K562 (cell line): Measurements from ENCODE around the gene C20orf173. TPM values are rescaled to one million over a fixed set of nuclear protein-coding genes. Genes with fewer than 3 reads are reported as not detected.

Source experiments
- ATAC-seq: fragments of 200-7000 bp; cut with Tn5 transposase; 3 replicates; pipeline ENCODE4 v1.9.1; 2020; ENCODE audit warnings: moderate library complexity
- BruUV-seq: library from RNA; stranded (reverse); fragments of 400-500 nt; replicated peaks from 2 replicates; lab custom pipeline; 2021; lab: Mats Ljungman, UMichigan
- CTCF ChIA-PET: fragments of 300-600 bp; formaldehyde crosslinking; extraction: SDS; loops from one replicate; lab custom pipeline; 2021; ENCODE audit warnings: low intra/inter-chr PET ratio; lab: Yijun Ruan, JAX
- POLR2A ChIA-PET: fragments of 300-600, 350-650 bp; sonication (Branson Sonifier 250); formaldehyde crosslinking; extraction: SDS; loops from one replicate; lab custom pipeline; 2021; ENCODE audit warnings: antibody characterized with exemption, inconsistent platforms; lab: Yijun Ruan, JAX
- DNase-seq, 4 experiments: peaks; one replicate each; pipeline versions ENCODE4 v3.0.0 to v3.0.0-alpha.2; 2011 to 2018; ENCODE audit warnings: low spot score in 3 of 4, mixed read lengths in 3 of 4; ENCODE audit errors: extremely low read depth in 1 of 4
- FAIRE-seq: peaks from 2 replicates; lab custom pipeline; 2011; peaks lifted over from hg19 to GRCh38; lab: Jason Lieb, UNC
- H2AFZ ChIP-seq: 2 replicates; pipeline ENCODE4 v1.6.0; 2011; ENCODE audit warnings: low read depth, low read length, control low read depth, inconsistent platforms
- H3K27ac ChIP-seq: fragments of 200-600 bp; 3 replicates; pipeline ENCODE4 v1.8.0; 2011; ENCODE audit warnings: low read depth, mild to moderate bottlenecking, control low read depth, inconsistent platforms, low read length, moderate library complexity, mixed read lengths; ENCODE audit errors: extremely low read depth
- H3K27me3 ChIP-seq, 2 experiments: fragments of 300-600 bp in 1 of 2; 2 replicates in 1 of 2; 3 replicates in 1 of 2; pipeline versions ENCODE4 v1.6.0 to v1.8.0; 2011; ENCODE audit warnings: inconsistent platforms in 2 of 2, low read length in 2 of 2, mild to moderate bottlenecking in 1 of 2, mixed read lengths in 1 of 2, moderate library complexity in 1 of 2; ENCODE audit not compliant: control insufficient read depth in 2 of 2, insufficient read depth in 2 of 2
- H3K36me3 ChIP-seq: fragments of 300-600 bp; 3 replicates; pipeline ENCODE4 v1.8.0; 2011; ENCODE audit warnings: mild to moderate bottlenecking, low read length, inconsistent platforms; ENCODE audit not compliant: control insufficient read depth, insufficient read depth
- H3K4me1 ChIP-seq, 2 experiments: fragments of 200-600 bp in 1 of 2; replicated peaks in 1 of 2; 2 replicates in 1 of 2; 3 replicates in 1 of 2; pipeline versions ENCODE4 v1.5.1 to v1.8.0; 2011; ENCODE audit warnings: inconsistent platforms in 2 of 2, low read length in 2 of 2, mild to moderate bottlenecking in 1 of 2, mixed read lengths in 1 of 2, moderate library complexity in 1 of 2; ENCODE audit not compliant: control insufficient read depth in 2 of 2, insufficient read depth in 2 of 2
- H3K4me2 ChIP-seq: 2 replicates; pipeline ENCODE4 v1.6.1; 2011; ENCODE audit warnings: low read length, control low read depth, inconsistent platforms, mixed read lengths; ENCODE audit not compliant: insufficient read depth
- H3K4me3 ChIP-seq: fragments of 200-600 bp; sonication (generic), shearing (Covaris generic); 2 replicates; pipeline ENCODE4 v1.5.1; 2016; ENCODE audit warnings: control low read depth, inconsistent platforms
- H3K79me2 ChIP-seq: fragments of 200-600 bp; 3 replicates; pipeline ENCODE4 v1.8.0; 2011; ENCODE audit warnings: low read length, inconsistent platforms; ENCODE audit not compliant: control insufficient read depth, insufficient read depth
- H3K9ac ChIP-seq, 2 experiments: 2 replicates each; pipeline versions ENCODE4 v1.6.0 to v1.6.1; 2011; ENCODE audit warnings: low read depth in 2 of 2, low read length in 2 of 2, control low read depth in 1 of 2, inconsistent platforms in 1 of 2, mild to moderate bottlenecking in 1 of 2, mixed read lengths in 1 of 2; ENCODE audit not compliant: insufficient read depth in 1 of 2
- H3K9me1 ChIP-seq: one replicate; pipeline ENCODE4 v1.6.0; 2011; ENCODE audit warnings: inconsistent platforms, mild to moderate bottlenecking, low read length, moderate library complexity; ENCODE audit not compliant: control insufficient read depth, insufficient read depth
- H3K9me3 ChIP-seq: replicated peaks from 2 replicates; pipeline ENCODE4 v1.5.1; 2011; ENCODE audit warnings: low read depth, low read length, inconsistent platforms; ENCODE audit not compliant: control insufficient read depth, insufficient read depth
- H4K20me1 ChIP-seq: replicated peaks from 2 replicates; pipeline ENCODE4 v1.6.1; 2011; ENCODE audit warnings: low read length, inconsistent platforms, mixed read lengths; ENCODE audit not compliant: control insufficient read depth, insufficient read depth
- ERF ChIP-seq: fragments of 450-650 bp; formaldehyde crosslinking; IDR thresholded peaks from 2 replicates; pipeline ENCODE4 v1.4.0; 2020; ENCODE audit warnings: mild to moderate bottlenecking, mixed read lengths
- FIP1L1 ChIP-seq: fragments of 200-400 bp; formaldehyde crosslinking; IDR thresholded peaks from 2 replicates; pipeline ENCODE4 v1.6.1; 2018; ENCODE audit warnings: mild to moderate bottlenecking, low read depth, low read length; ENCODE audit not compliant: poor library complexity, severe bottlenecking
- GABPB1 ChIP-seq: sonication (generic); formaldehyde crosslinking; IDR thresholded peaks from 2 replicates; pipeline ENCODE4 v1.8.0; 2022; ENCODE audit warnings: mild to moderate bottlenecking, missing genetic modification reagents
- GTF2E2 ChIP-seq: fragments of 200-800 bp; sonication (Bioruptor generic); IDR thresholded peaks from 2 replicates; pipeline ENCODE4 v1.6.1; 2016; ENCODE audit warnings: missing genetic modification characterization, missing compliant biosample characterization
- MAFG ChIP-seq: fragments of 450-650 bp; conservative IDR thresholded peaks from 2 replicates; pipeline ENCODE4 v1.6.1; 2016; ENCODE audit warnings: missing genetic modification characterization, missing compliant biosample characterization
- NR2F6 ChIP-seq: fragments of 450-650 bp; formaldehyde crosslinking; IDR thresholded peaks from 2 replicates; pipeline ENCODE4 v1.4.0; 2020; ENCODE audit warnings: mild to moderate bottlenecking
- POLR2H ChIP-seq: IDR thresholded peaks from 2 replicates; pipeline ENCODE4 v1.6.1; 2016; ENCODE audit warnings: missing genetic modification characterization, low read depth, mild to moderate bottlenecking, control low read depth, missing compliant biosample characterization, moderate library complexity
- SMC3 ChIP-seq: conservative IDR thresholded peaks from 2 replicates; pipeline ENCODE4 v1.6.1; 2011; ENCODE audit warnings: low read depth, low read length, improper control_type of control experiment; ENCODE audit not compliant: insufficient read depth
- SNAPC5 ChIP-seq: fragments of 250-450 bp; sonication (Bioruptor Pico); IDR thresholded peaks from 2 replicates; pipeline ENCODE4 v1.8.0; 2021; ENCODE audit warnings: moderate library complexity, mild to moderate bottlenecking, inconsistent platforms
- TARDBP ChIP-seq: fragments of 450-650 bp; IDR thresholded peaks from 2 replicates; pipeline ENCODE4 v1.6.1; 2016
- TCF7 ChIP-seq: sonication (generic); IDR thresholded peaks from 2 replicates; pipeline ENCODE4 v1.6.1; 2016; ENCODE audit warnings: antibody characterized with exemption, borderline replicate concordance
- THAP7 ChIP-seq: fragments of 250-450 bp; sonication (Bioruptor Pico); IDR thresholded peaks from 2 replicates; pipeline ENCODE4 v1.5.0; 2021
- THRB ChIP-seq: fragments of 450-650 bp; formaldehyde crosslinking; conservative IDR thresholded peaks from 2 replicates; pipeline ENCODE4 v1.4.0; 2022; ENCODE audit warnings: mild to moderate bottlenecking, missing genetic modification characterization
- TSHZ1 ChIP-seq: fragments of 250-450 bp; sonication (Bioruptor Pico); IDR thresholded peaks from 2 replicates; pipeline ENCODE4 v1.4.0; 2020; ENCODE audit warnings: mild to moderate bottlenecking, moderate library complexity
- ZFP36 ChIP-seq: fragments of 150-350 bp; IDR thresholded peaks from 2 replicates; pipeline ENCODE4 v1.6.1; 2018; ENCODE audit warnings: low read length, low read depth; ENCODE audit not compliant: partially characterized antibody
- ZNF124 ChIP-seq: sonication (generic); formaldehyde crosslinking; IDR thresholded peaks from 2 replicates; pipeline ENCODE4 v1.8.1; 2022; ENCODE audit warnings: missing genetic modification reagents
- ZNF324 ChIP-seq: fragments of 250-450 bp; sonication (Bioruptor Pico); IDR thresholded peaks from 2 replicates; pipeline ENCODE4 v1.4.0; 2020; ENCODE audit warnings: mild to moderate bottlenecking
- ZNF785 ChIP-seq: fragments of 250-450 bp; sonication (Bioruptor Pico); IDR thresholded peaks from 2 replicates; pipeline ENCODE4 v1.4.0; 2020; ENCODE audit warnings: mild to moderate bottlenecking
- WGBS: fragments of 100-300 bp; shearing (Covaris generic); methylation state at CpG from one replicate; pipeline ENCODE4 v1.1.6; 2016; ENCODE audit warnings: low coverage, mixed read lengths; ENCODE audit not compliant: insufficient coverage; ENCODE audit errors: missing lambda C conversion rate; 5-methylcytosine and 5-hydroxymethylcytosine counted together
- in situ Hi-C: fragments of 300-500 bp; cut with MboI; formaldehyde crosslinking; loops from 4 replicates; pipeline ENCODE4 v1.15.0; 2018; ENCODE audit warnings: inconsistent platforms, mixed read lengths
- intact Hi-C: fragments of 100-400 bp; cut with micrococcal nuclease; formaldehyde crosslinking; loops from 2 replicates; pipeline ENCODE4 v1.14.2; 2022
- polyA plus RNA-seq, 8 experiments: library from polyadenylated mRNA; depleted of rRNA in 4 of 8; stranded (reverse) in 5 of 8; unstranded in 3 of 8; fragments of >200 nt; fragmentation: Nextera tagmentation in 2 of 8; fragmentation: Illumina TruSeq in 1 of 8; extraction: Ambion mirVana in 2 of 8; extraction: Trizol in 1 of 8; gene quantifications; 2 replicates each; pipeline versions ENCODE4 v1.2.1 to v1.2.3, GENCODE V29; 2011 to 2014; ENCODE audit warnings: inconsistent platforms in 1 of 8, missing spikeins in 1 of 8
- total RNA-seq, 7 experiments: library from RNA; depleted of rRNA in 6 of 7; stranded (reverse); fragments of >200 nt in 6 of 7; fragmentation: Illumina TruSeq in 2 of 7; extraction: Trizol in 2 of 7; gene quantifications; 2 replicates each; pipeline versions ENCODE4 v1.2.1 to v1.2.3, GENCODE V29; 2011 to 2021; ENCODE audit warnings: low replicate concordance in 1 of 7

C20orf173 gene
- total and polyA plus RNA-seq, 9 of the 15 experiments (the other 6 are each of a cell fraction or from before 2014, with no cell fraction given), result not detected

GRCh38 chr20:35506872-35507638 lies 22.4 kb downstream of the C20orf173 start:
- no peak overlapping the region for H2AFZ ChIP-seq
- no peaks in the 10 kb centered on the region for H3K79me2 ChIP-seq
- H3K9ac ChIP-seq, result no peak overlapping the region
- CTCF ChIA-PET, result no interaction called here
- intact Hi-C loops, result no loop called here
- peaks cover 0 to 6% of the 10 kb centered on the region in 2 experiments; a peak in 1 of 5 replicates for H3K4me1 ChIP-seq
- POLR2A ChIA-PET, result interaction anchor here (0.6 to 1.8 kb wide), 5 partner anchors 9 to 319 kb away, joined by 3 to 5 read pairs (median 4); no protein-coding TSS in a partner anchor
- H3K27me3 ChIP-seq, result no peaks in the 10 kb centered on the region
- DNase-seq (no peak), ATAC-seq (no peak), FAIRE-seq (no peak)
- BruUV-seq, result no TSS peak
- 74% methylated on average over 6 of the region's 6 CpGs for WGBS
- no peaks in the 10 kb centered on the region for H3K9me3 ChIP-seq
- no peak overlapping the region for H3K4me2 ChIP-seq
- no peaks in the 10 kb centered on the region for H3K9me1 ChIP-seq
- peaks cover 79% of the 10 kb centered on the region; the same call in 2 of the 3 replicates for H3K36me3 ChIP-seq
- H3K4me3 ChIP-seq, result no peak overlapping the region
- H3K27ac ChIP-seq, result no peak overlapping the region
- peaks cover 10% of the 10 kb centered on the region; the same call in 1 of the 2 replicates for H4K20me1 ChIP-seq
- in situ Hi-C loops, result no loop called here
- TF ChIP-seq NR2F6 (CRISPR knock-in tag) (no peak), THRB (no peak), SMC3 (no peak), ZNF785 (CRISPR knock-in tag) (no peak), GABPB1 (CRISPR knock-in tag) (no peak), GTF2E2 (tag) (no peak), ZFP36 (no peak), POLR2H (tag) (no peak), MAFG (tag) (no peak), TARDBP (no peak), ZNF324 (CRISPR knock-in tag) (no peak), FIP1L1 (no peak), ERF (no peak), TSHZ1 (CRISPR knock-in tag) (no peak), TCF7 (no peak), THAP7 (no peak), SNAPC5 (no peak), ZNF124 (CRISPR knock-in tag) (no peak)
